GM21390 (cell line): Measurements from ENCODE around the gene ZFAND2A.

Source experiments
- ATAC-seq: cut with Tn5 transposase; IDR thresholded peaks from one replicate; pipeline ENCODE4 v1.9.1; 2021; ENCODE audit not compliant: unreplicated experiment

The ZFAND2A gene

GRCh38 chr7:1110358-1110757 is 49.6 kb downstream of the ZFAND2A start:
- no peak for ATAC-seq

- ATAC-seq: no peak
Measured at GRCh38 chr7:1109581-1110310, 50.2 kb downstream of the ZFAND2A start.

GRCh38 chr7:1108264-1108920 is 51.6 kb downstream of the ZFAND2A start:
- ATAC-seq: no peak

- ATAC-seq: no peak
Measured at GRCh38 chr7:1106793-1107421, 53.1 kb downstream of the ZFAND2A start.

GRCh38 chr7:1106063-1106792 is 53.8 kb downstream of the ZFAND2A start:
- no peak for ATAC-seq

- peak; percentile 49 for ATAC-seq
Measured at GRCh38 chr7:1105189-1105588, 54.8 kb downstream of the ZFAND2A start.

GRCh38 chr7:1104516-1105179 is 55.3 kb downstream of the ZFAND2A start:
- ATAC-seq: no peak

- no peak for ATAC-seq
Measured at GRCh38 chr7:1103789-1104515, 56.0 kb downstream of the ZFAND2A start.

- ATAC-seq: peak; percentile 39
Measured at GRCh38 chr7:1103009-1103788, 56.8 kb downstream of the ZFAND2A start.
